Ovary (tissue), 9 donors: ENCODE results near the gene GUCY1A1. TPM values are rescaled to one million over a fixed set of nuclear protein-coding genes. Genes with fewer than 3 reads are reported as not detected.

Experiments
- DNase-seq, 5 donors: peaks; one replicate each; pipeline ENCODE4 v3.0.0-alpha.2; 2019 to 2020
- H3K27ac ChIP-seq, 2 donors: fragments of 200-600 bp; one replicate each; pipeline versions ENCODE4 v1.5.1 to v1.8.0; 2019 to 2022
- H3K27me3 ChIP-seq: fragments of 200-600 bp; one replicate; pipeline ENCODE4 v1.8.0; 2022
- H3K36me3 ChIP-seq: fragments of 200-600 bp; sonication (generic); one replicate; pipeline ENCODE4 v1.5.1; 2019
- H3K4me1 ChIP-seq: one replicate; pipeline ENCODE4 v1.8.1; 2013; ENCODE audit warnings: mild to moderate bottlenecking, moderate library complexity; ENCODE audit not compliant: insufficient read depth
- H3K4me3 ChIP-seq: fragments of 200-600 bp; sonication (generic); one replicate; pipeline ENCODE4 v1.5.1; 2017
- H3K9me3 ChIP-seq, 2 donors: fragments of 200-600 bp in 1 of 2; sonication (generic) in 1 of 2; one replicate each; pipeline versions ENCODE4 v1.5.1 to v1.8.1; 2013 to 2019; ENCODE audit warnings: mild to moderate bottlenecking in 1 of 2, moderate library complexity in 1 of 2
- EP300 ChIP-seq: sonication (generic); formaldehyde crosslinking; IDR thresholded peaks from one replicate; pipeline ENCODE4 v1.6.1; 2017; ENCODE audit warnings: antibody characterized with exemption
- POLR2A ChIP-seq: fragments of 450-650 bp; IDR thresholded peaks from one replicate; pipeline ENCODE4 v1.6.1; 2017; ENCODE audit warnings: antibody characterized with exemption, mild to moderate bottlenecking, moderate library complexity
- whole genome bisulfite sequencing, 3 donors: extraction: QIAGEN DNeasy Blood & Tissue Kit in 1 of 3; methylation state at CpG; one replicate each; pipeline versions ENCODE4 v1.1.5 to v1.1.7; 2013 to 2017; 5-methylcytosine and 5-hydroxymethylcytosine counted together
- intact Hi-C, 4 donors: fragments of 100-400 bp; cut with DNase I; formaldehyde crosslinking; loops; one replicate each; pipeline versions ENCODE4 v1.11.0 to v1.15.1; 2022 to 2023
- polyA plus RNA-seq, 2 donors: library from polyadenylated mRNA; stranded (reverse); fragments of 200-250 nt in 1 of 2; fragments of 350-450 nt in 1 of 2; fragmentation: Illumina TruSeq in 1 of 2; extraction: RNeasy Lipid Tissue Mini Kit (QIAGEN cat#74804) in 1 of 2; gene quantifications; one replicate each; pipeline ENCODE4 v1.2.3, GENCODE V29; 2013 to 2014
- total RNA-seq, 7 donors: library from RNA; depleted of rRNA in 2 of 7; stranded (reverse); fragments of >200 nt in 2 of 7; fragmentation: NEBNext Ultra II Directional in 3 of 7; extraction: Animal tissue kit (Norgen Biotek cat#: 25700) in 3 of 7; gene quantifications; one replicate each; pipeline versions ENCODE4 v1.1.0 to v1.2.4, GENCODE V29; 2016 to 2023
- TF ChIP-seq, protein P1 (sequence below), 3 donors: fragments of 450-650 bp in 2 of 3; fragments of 200-600 bp in 1 of 3; IDR thresholded peaks; one replicate each; pipeline versions ENCODE4 v1.5.1 to v1.8.0; 2016 to 2022; ENCODE audit warnings: antibody characterized with exemption in 3 of 3, mild to moderate bottlenecking in 1 of 3
- donor health status: DM: no; HTN: no; CAD: no; lungs with moderate emphysema.
- donor health status: DM: no; HTN: no; CAD: no.
- donor health status: Bipolar disorder and iron deficiency.
- donor health status: DM: yes; HTN: yes; CAD: no.
- donor health status: DM: no; HTN: no; CAD: no.
- donor health status: DM: yes; HTN: yes; CAD: no.

The GUCY1A1 gene
- total and polyA plus RNA-seq, 9 donors = 3.0 to 26.9 (median 6.4) TPM

GRCh38 chr4:155660436-155660835 lies 6.2 kb upstream of the GUCY1A1 start:
- 50 to 70% (median 64%) methylated on average over 2 of the region's 2 CpGs for WGBS, 3 donors
- no peak for DNase-seq
- intact Hi-C loops = no loop called here

DNA sequence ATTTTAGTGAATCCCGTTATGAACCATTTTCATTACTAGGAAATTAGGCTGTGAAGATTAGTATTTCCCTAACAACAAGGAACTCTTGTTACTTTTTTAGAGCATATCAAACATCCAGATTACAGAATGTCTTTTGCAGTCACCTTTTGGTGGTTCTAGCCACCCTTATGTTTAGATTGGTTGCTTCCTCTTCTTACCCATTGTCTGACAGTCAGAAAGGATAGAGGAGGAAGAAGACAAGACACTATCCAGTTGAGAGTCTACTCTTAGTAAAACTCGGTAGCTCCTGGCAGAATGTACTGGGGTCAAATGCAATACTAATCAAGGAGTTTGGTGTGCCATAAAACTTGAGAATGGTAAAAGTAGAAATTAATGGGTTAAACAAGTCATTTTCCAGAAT lies 1.6 kb upstream of the GUCY1A1 start:
- no peak for DNase-seq
- H3K27me3 ChIP-seq = no peaks in the 10 kb centered on the region
- no peak for TF ChIP-seq POLR2A
- TF ChIP-seq, protein P1, sequence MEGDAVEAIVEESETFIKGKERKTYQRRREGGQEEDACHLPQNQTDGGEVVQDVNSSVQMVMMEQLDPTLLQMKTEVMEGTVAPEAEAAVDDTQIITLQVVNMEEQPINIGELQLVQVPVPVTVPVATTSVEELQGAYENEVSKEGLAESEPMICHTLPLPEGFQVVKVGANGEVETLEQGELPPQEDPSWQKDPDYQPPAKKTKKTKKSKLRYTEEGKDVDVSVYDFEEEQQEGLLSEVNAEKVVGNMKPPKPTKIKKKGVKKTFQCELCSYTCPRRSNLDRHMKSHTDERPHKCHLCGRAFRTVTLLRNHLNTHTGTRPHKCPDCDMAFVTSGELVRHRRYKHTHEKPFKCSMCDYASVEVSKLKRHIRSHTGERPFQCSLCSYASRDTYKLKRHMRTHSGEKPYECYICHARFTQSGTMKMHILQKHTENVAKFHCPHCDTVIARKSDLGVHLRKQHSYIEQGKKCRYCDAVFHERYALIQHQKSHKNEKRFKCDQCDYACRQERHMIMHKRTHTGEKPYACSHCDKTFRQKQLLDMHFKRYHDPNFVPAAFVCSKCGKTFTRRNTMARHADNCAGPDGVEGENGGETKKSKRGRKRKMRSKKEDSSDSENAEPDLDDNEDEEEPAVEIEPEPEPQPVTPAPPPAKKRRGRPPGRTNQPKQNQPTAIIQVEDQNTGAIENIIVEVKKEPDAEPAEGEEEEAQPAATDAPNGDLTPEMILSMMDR (IDR thresholded peaks at IDR 0.05) = no peak
- TF ChIP-seq EP300 = no peak
- no peaks in the 10 kb centered on the region for H3K36me3 ChIP-seq
- intact Hi-C loops = no loop called here
- H3K9me3 ChIP-seq = no peaks in the 10 kb centered on the region
- no peak overlapping the region for H3K4me3 ChIP-seq
- no peaks in the 10 kb centered on the region for H3K4me1 ChIP-seq
- no peak overlapping the region for H3K27ac ChIP-seq
- 89 to 96% (median 93%) methylated on average over 2 of the region's 2 CpGs for WGBS, 3 donors

More at GRCh38 chr4:155660436-155660835, 6.2 kb upstream of the GUCY1A1 start:
- Histone ChIP-seq H3K36me3 (no peaks in the 10 kb centered on the region), H3K4me1 (no peaks in the 10 kb centered on the region), H3K27ac (no peak overlapping the region), H3K4me3 (no peak overlapping the region), H3K27me3 (no peaks in the 10 kb centered on the region), H3K9me3 (no peaks in the 10 kb centered on the region)
- TF ChIP-seq EP300 (no peak), POLR2A (no peak)
- TF ChIP-seq, protein P1 (IDR thresholded peaks at IDR 0.05) = no peak

DNA sequence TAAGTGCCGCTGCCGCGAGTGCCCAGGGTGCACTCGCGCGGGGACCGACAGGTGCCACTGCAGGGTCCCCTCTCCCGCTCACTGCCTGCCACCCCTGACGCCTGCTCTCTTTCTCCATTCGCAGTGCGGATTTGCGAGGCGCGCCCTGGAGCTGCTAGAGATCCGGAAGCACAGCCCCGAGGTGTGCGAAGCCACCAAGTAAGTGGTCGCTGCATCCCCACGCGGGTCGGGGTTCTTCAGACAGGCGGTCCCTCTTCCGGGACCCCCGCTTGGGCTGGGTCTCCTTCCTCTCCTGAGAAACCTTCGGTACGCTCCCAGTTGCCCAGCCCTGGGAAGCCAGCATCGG lies 547 bp downstream of the GUCY1A1 start:
- no peaks in the 10 kb centered on the region for H3K4me1 ChIP-seq
- intact Hi-C loops = no loop called here
- H3K27me3 ChIP-seq = no peaks in the 10 kb centered on the region
- H3K9me3 ChIP-seq = no peaks in the 10 kb centered on the region
- DNase-seq = peak in 2 of 5 donors; percentile 20 to 22
- H3K4me3 ChIP-seq = peak overlapping the region; percentile 55
- TF ChIP-seq POLR2A (no peak), EP300 (no peak)
- TF ChIP-seq, protein P1 (IDR thresholded peaks at IDR 0.05) = no peak
- H3K27ac ChIP-seq = peak overlapping the region; percentile 11 to 33
- 0 to 2% (median 0%) methylated on average over 24 to 27 of the region's 27 CpGs for WGBS, 3 donors
- no peaks in the 10 kb centered on the region for H3K36me3 ChIP-seq

GRCh38 chr4:155667568-155668511 lies 1.2 kb downstream of the GUCY1A1 start:
- 1 to 3% (median 1%) methylated on average over 31 to 71 of the region's 71 CpGs for WGBS, 3 donors
- Histone ChIP-seq H3K36me3 (no peaks in the 10 kb centered on the region), H3K4me3 (peak overlapping the region; percentile 55), H3K9me3 (no peaks in the 10 kb centered on the region), H3K27me3 (no peaks in the 10 kb centered on the region), H3K27ac (peak overlapping the region; percentile 11 to 33), H3K4me1 (no peaks in the 10 kb centered on the region)
- intact Hi-C loops = no loop called here
- TF ChIP-seq, protein P1 (IDR thresholded peaks at IDR 0.05) = no peak
- peak in 3 of 5 donors; percentile 18 to 34 (median 30) for DNase-seq
